ENCODE results near the gene OXTR. TPM values are rescaled to one million over a fixed set of nuclear protein-coding genes. Genes with fewer than 3 reads are reported as not detected.

The OXTR gene
- total and polyA plus RNA-seq, 4 donors = 0.54 to 2.3 (median 0.72) TPM; not detected in 1

Other genes starting within 250 kb of the OXTR start
- gene SSUH2, start 124.8 kb downstream of the OXTR start, total RNA-seq = under 1 TPM; 0.49 to 0.78 TPM
- gene SSUH2, start 124.8 kb downstream of the OXTR start, polyA plus RNA-seq = 10 to 100 TPM in 1 of 2 donors, under 1 TPM in 1; 0.15 to 15.7 TPM
- gene CAV3, start 35.8 kb downstream of the OXTR start, total RNA-seq = not detected
- under 1 TPM in 1 of 2 donors, not detected in 1; 0.25 TPM for gene CAV3, start 35.8 kb downstream of the OXTR start, polyA plus RNA-seq
- gene RAD18, start 193.9 kb upstream of the OXTR start, total RNA-seq = 10 to 100 TPM in 1 of 2 donors, 1 to 10 TPM in 1; 7.1 to 12.1 TPM
- 1 to 10 TPM; 2.5 to 2.9 TPM for gene RAD18, start 193.9 kb upstream of the OXTR start, polyA plus RNA-seq